Activated CD8-positive, alpha-beta memory T cell treated with anti-CD3 and anti-CD28 coated beads, Interleukin-2, amount 50 U/mL, for 1 hour (primary cell): Measurements from ENCODE around the gene CNTNAP1.

Experiments used
- DNase-seq: peaks from one replicate; pipeline ENCODE4 v3.0.0-alpha.2; 2020; ENCODE audit errors: extremely low read depth

Gene CNTNAP1

DNA sequence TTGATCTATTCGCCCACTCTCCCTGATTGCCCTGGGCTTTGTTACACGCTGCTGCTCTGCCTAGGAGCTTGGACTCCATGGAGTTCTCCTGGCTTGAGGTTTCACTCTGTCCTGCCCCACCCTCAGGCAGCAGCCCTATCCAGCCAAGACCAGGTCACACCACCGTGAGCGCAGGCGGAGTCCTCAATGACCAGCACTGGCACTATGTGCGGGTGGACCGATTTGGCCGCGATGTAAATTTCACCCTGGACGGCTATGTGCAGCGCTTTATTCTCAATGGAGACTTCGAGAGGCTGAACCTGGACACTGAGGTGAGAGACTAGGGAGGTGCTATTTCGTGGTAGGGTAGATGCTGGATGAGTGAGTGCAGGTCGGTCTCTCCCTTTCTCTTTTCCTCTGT is 3.5 kb downstream of the CNTNAP1 start:
- no peak for DNase-seq

DNA sequence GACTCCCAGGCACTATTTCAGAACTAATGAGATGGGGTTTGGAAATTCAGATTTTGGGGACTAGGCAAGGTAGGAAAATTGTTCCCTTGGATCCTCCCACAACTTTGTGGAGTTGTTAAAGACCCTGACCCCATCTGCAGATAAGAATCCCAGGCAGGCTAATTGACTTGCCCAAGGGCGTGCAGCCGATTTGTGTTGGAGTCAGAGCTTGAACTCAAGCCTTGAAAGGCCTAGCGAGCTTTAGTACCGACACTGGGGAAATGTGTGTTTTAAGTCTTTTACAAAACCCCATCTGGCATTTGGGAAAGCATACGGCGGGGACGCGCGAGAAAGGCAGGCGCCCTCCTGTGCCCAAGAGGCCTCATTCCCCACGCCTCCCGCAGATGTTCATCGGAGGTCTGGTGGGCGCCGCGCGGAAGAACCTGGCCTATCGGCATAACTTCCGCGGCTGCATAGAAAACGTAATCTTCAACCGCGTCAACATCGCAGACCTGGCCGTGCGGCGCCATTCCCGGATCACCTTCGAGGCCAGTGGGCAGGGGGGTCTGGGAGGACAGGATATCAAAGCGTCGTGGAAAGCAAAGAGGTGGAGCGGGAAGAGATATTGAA is 4.3 kb downstream of the CNTNAP1 start:
- DNase-seq: no peak

DNA sequence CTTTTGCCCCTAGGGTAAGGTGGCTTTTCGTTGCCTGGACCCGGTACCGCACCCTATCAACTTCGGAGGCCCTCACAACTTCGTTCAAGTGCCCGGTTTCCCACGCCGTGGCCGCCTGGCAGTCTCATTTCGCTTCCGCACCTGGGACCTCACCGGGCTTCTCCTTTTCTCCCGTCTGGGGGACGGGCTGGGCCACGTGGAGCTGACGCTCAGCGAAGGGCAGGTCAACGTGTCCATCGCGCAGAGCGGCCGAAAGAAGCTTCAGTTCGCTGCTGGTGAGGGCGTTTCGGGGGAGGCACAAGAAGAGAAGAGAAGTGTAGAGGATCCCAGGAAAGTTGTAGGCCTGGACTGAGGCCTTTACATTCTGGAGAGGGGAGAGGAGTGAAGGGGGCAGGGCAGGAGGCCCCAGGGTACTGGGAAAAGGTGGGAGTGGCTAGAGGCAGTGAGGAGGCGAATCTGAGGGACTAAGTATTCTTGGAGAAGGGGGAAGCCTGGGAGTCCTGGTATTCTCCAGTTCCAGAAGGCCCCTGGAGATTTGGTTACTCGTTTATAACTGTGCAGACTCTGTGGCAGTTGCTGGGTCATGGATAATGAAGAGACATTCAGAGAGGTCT is 5.5 kb downstream of the CNTNAP1 start:
- DNase-seq: no peak

GRCh38 chr17:42690596-42690995 is 8.3 kb downstream of the CNTNAP1 start:
- no peak for DNase-seq

DNA sequence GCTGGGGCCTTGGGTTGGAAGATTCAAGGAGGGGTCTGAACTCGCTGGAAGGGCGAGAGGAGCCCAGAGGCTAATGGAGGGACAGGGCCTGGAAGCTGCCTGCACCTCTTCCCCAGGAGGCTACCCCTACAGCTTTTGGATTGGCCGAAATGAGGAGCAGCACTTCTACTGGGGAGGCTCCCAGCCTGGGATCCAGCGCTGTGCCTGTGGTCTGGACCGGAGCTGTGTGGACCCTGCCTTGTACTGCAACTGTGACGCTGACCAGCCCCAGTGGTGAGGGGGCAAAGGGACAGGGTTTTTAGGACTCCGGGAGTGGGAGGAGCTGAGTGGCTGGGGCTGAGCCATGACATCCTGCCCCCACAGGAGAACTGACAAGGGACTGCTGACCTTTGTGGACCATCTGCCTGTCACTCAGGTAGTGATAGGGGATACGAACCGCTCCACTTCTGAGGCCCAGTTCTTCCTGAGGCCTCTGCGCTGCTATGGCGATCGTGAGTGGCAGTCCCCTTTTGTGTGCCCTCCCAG is 8.8 kb downstream of the CNTNAP1 start:
- no peak for DNase-seq

DNA sequence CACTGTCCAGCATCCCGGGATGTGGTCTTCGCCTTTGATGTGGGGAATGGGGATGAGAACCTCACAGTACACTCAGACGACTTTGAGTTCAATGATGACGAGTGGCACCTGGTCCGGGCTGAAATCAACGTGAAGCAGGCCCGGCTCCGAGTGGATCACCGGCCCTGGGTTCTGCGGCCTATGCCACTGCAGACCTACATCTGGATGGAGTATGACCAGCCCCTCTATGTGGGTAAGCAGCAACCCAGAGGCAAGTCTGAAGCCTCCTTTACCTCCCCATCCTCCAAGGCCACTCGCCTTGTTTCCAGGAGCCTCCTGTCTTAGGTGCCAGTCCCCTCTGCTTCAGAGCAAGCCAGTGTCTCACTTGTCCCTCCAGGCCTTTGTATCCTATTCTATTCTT is 10.2 kb downstream of the CNTNAP1 start:
- no peak for DNase-seq

DNA sequence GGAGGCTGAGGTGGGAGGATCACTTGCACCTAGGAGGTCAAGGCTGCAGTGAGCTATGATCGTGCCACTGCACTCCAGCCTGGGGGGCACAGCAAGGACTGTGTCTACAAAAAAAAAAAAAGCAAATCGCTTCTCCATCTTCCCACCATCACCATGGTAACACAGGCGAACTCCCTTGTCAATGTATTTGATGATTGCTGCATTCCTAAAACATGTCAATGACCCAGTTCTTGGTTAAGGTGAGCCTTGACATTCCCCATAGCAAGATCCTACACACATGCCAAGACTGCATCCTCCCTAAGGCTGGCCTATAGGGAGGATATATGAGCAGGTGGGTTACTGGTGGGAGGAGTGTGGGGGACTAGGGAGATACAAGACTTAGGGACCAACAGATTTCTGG is 12.2 kb downstream of the CNTNAP1 start:
- no peak for DNase-seq

GRCh38 chr17:42695500-42695899 is 13.2 kb downstream of the CNTNAP1 start:
- no peak for DNase-seq

- no peak for DNase-seq
These were observed 14.9 kb downstream of the CNTNAP1 start for GRCh38 chr17:42697108-42697811.

GRCh38 chr17:42698736-42699414 is 16.5 kb downstream of the CNTNAP1 start:
- no peak for DNase-seq

DNA sequence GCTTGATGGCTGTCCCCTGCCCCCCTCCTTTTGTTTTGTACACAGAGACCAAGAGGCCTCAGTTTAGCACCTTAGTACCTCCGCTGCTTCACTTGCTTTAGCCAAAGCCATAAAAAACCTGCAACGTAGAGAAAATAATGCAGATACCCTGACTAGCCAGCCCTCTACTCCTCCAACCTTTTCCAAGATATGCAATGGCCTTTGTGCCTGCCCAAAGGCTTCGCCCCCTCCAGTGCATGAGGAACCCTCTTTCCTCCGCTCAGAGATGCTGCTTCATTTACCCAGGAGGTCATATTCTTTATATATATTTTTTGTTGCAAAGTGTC is 17.0 kb downstream of the CNTNAP1 start:
- no peak for DNase-seq

GRCh38 chr17:42700586-42701289 is 18.4 kb downstream of the CNTNAP1 start:
- DNase-seq: no peak

DNA sequence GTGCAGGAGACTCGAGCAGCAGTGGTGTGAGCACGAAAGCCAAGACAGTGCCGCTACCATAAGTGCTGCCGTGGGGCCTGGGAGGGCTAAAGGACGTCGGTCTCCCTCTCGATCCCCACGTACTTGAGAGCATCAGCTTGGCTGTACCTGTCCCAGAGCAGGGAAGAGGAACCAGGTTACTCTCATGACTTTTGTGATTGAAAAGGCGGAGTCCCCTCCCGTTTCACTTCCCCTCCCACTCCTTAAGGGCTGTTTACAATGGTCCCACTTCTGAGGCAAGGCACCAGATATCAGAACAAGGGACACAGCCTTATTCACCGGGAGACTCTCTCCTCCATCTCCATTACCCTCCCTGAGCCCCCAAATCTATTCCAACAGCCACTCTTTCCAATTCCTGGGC is 20.1 kb downstream of the CNTNAP1 start:
- no peak for DNase-seq

DNA sequence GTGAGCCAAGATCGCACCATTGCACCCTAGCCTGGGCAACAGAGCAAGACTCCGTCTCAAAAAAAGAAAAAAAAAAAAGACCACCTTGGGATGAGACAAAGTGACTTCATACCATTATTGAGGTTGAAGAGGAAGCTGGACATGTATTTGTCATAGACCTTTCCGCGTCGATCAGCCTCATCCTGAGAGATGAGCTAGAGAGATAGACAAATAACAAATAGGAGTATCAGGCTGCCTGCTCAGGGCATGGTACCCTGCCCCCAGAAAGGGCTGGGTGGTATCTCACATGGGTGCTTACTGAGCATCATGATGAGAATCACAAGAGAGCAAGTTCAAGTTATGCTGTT is 22.1 kb downstream of the CNTNAP1 start:
- no peak for DNase-seq

DNA sequence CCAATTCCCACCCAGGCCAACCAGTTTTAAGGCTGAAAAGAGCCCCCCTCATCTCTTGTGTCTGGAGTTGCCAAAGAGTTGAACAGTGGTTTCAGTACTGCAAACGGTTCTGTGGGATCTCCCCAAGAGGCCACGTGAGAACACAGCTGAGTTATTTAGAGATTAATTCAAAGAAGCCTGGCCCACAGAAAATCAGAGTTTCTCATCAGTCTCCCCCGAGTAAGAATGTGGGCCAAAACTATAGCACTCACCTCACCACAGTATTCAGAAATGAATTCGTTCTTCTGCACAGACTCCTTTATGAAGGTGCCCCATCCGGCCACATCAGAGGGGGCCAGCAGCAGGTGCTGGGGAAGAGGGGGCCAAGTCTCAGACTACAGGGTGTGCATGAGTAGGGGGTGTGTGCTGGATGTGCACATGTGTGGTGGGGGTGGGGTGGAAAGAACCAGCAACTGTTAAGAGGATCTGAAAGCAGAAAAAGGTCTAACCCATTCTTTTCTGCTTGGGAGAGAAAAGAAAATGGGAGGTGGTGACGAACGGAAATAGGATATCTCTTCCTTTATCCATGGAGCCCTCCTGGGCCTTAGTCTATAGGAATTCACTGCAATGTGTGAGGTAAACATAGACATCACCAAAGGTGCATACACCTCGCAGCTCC is 22.6 kb downstream of the CNTNAP1 start:
- no peak for DNase-seq

DNA sequence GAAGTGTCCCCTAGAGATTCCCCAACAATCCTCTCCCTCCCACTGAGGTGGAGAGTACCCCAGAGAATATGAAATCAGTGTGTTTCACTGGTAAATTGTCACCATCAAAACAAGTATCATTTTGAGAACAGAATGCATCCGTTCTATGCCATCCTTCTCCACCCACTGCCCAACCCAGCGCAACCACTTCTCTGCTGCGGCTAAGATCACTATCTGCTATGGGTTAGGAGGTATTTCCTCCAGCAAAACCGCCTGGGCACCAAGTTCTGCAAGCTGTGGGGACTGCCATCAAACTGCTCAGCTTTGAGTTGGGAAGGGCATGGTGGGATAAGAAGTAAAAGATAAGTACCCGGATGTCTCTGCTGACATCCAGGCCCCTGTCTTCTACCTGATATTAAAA is 24.4 kb downstream of the CNTNAP1 start:
- no peak for DNase-seq

DNA sequence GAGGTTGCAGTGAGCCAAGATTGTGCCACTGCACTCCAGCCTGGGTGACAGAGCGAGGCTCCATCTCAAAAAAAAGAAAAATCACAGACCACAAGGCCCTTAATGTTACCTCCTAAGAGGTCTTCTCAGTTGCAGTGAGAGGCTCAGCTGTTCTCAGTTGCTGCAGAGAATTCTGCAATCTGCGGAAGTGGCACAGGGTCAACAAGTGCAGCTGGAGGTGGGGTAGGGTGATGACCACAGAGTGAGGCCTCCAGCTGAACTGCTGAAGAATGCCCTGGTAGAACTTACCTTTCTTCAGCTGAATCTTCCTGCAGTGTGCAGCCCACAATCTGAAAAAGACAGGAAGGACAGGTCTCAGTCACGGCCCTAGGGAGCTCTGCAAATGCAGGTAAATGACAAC is 26.3 kb downstream of the CNTNAP1 start:
- no peak for DNase-seq

DNA sequence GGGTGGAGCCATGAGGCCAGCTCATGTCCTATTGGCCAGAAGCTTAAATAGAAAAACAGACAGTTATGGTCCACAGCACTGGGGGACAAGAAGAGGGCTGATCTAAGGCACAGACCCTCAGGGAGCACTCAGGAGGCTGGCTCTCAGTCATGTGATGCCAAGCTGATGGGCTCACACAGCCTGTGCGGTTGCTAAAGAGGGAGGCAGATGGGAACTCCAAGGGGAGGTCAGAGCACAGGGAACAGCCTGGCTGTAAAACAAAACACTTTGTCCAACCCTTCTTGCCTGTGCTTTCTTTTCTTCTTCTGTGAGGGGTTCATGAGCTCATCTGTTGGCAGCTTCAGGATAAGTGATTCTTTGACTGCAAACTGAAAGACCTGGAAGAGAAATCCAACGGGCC is 27.2 kb downstream of the CNTNAP1 start:
- no peak for DNase-seq

GRCh38 chr17:42720996-42721583 is 38.8 kb downstream of the CNTNAP1 start:
- DNase-seq: no peak

- no peak for DNase-seq
These were observed 41.3 kb downstream of the CNTNAP1 start for GRCh38 chr17:42723636-42724035.

DNA sequence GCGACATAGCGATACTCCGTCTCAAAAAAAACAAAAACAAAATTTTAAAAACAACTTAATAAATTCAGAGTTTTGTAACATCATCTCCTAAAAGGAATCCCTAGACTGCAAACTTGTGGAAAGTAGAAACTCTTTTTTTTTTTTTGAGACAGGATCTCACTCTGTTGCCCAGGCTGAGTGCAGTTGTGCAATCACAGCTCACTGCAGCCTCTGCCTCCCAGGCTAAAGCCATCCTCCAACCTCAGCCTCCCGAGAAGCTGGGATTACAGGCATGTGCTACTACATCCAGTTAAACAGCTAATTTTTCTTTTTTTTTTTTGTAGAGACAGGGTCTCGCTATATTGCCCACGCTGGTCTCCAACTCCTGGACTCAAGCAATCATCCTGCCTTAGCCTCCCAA is 42.8 kb downstream of the CNTNAP1 start:
- no peak for DNase-seq
